Stimulated activated CD4-positive, alpha-beta T cell treated with anti-CD3 and anti-CD28 coated beads, Interleukin-12 subunit alpha, Interleukin-12 subunit beta, amount 100 ng/mL, for 4 hours (primary cell): ENCODE results near the gene RIN3.

Experiments
- DNase-seq: peaks from one replicate; pipeline ENCODE4 v3.0.0-alpha.2; 2020

RIN3 gene

DNA sequence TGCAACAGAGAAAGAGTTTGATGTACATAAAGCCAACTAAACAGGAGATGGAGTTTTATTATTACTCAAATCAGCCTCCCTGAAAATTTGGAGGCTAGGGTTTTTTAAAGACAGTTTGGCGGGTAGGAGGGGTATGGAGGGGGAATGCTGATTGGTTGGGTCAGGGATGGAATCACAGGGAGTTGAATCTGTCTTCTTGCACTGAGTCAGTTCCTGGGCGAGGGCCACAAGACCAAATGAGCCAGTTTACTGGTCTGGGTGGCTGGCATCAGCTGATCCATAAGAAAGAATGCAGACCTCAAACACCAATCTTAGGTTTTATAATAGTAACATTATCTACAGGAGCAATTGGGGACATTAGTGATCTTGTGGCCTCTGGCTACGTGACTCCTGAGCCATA is 64.9 kb downstream of the RIN3 start:
- no peak for DNase-seq

DNA sequence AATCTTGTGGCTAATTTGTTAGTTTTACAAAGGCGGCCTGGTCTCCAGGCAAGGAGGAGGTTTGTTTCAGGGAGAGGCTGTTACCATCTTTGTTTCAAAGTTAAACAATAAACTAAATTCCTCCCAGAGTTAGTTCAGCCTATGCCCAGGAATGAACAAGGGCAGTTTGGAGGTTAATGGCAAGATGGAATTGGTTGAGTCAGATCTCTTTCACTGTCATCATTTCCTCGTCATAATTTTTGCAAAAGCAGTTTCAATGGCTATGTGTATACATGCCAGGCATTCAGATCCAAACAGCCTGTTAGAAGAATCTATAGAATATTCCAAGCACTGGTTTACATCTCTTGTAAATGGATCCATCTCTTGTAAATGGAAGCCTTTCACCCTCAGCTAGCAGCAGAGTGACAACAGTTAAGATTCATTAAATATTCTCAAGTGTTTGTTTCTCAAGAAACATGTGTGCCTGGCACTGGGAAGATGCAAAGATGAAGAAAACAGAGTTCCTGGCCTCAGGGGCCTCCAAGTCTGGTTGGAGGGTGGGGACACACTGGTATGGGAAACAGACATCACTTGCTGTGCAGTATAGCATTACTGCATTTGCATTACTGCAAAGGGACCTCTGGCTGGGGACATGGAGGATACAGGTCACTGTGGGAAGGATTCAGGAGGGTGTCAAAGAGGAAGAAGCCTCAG is 65.8 kb downstream of the RIN3 start:
- no peak for DNase-seq

DNA sequence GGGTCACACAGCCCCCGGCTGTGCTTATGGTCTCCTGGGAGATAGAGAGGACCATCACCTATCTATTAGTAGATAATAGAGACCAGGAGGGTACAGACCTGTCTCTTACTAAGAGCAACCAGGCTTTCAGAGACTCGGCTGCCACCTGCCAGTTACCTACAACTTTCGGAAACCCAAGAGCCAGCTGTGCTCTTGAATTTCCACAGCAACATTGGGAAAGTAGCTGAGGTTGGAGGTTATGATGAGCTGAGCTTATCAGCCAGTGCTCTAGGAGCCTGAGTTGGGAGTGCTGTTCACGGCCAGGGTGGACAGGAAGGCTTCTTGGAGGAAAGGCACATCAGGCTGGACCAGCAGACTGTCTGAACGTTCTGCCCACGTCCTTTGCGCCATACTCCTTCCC is 67.6 kb downstream of the RIN3 start:
- DNase-seq, result no peak

DNA sequence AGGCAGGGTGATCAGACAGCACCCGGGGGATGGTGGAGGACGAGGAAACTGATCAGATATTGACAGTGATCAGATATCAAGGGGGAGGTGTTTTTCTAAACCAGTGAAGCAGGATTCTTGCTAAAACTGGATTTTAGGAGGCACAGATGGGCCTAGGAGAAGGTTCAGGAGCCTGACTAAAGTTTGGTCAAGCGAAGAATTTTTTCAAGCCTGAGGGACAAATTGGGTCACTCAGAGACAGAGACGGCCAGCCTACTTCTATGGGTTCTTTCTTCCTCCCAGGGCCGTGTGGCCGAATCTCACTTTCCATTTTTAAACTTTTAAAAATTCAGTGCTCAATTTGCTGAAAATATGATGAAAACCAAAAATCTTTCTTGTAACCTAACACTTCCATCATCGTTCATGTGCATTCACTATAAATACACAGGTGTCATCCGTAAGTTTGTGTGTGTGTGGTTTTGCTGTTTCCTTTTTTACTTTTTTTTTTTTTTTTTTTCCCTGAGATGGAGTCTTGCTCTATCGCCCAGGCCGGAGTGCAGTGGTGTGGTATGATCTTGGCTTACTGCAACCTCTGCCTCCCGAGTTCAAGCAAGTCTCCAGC is 68.5 kb downstream of the RIN3 start:
- no peak for DNase-seq

DNA sequence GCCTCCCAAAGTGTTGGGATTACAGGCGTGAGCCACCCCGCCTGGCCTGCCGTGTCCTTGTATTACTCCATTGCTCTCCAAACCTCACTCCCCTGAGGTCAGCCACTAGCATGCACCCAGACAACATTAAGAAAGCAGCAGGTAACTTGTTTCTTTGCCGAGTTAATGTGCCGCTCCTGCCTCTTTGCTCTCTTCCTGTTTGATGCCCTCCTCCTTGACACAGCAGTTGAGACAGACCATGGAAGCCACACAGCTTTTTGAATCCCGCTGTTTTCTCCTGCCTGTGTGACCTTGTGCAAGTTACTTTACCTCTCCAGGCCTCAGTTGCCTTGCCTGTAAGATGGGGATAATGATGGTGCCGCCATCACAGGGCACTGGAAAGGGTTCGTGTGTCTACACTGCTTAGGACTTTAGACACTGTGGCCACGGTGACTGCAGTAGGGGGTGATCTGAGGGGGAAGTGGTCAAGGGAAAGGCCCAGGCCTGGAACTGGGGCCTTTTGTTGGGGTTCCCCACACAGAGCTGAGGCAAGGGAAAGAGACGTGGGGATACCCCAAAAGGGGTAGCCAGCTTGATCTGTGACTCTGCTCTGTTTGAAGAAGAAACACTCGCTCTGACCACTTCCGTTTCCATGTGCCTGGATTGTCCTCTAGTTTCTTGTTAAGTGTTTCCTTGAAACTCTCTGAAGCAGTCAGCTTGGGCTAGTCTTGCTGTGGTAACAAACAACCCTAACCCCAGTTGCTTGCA is 69.3 kb downstream of the RIN3 start:
- DNase-seq, result no peak

DNA sequence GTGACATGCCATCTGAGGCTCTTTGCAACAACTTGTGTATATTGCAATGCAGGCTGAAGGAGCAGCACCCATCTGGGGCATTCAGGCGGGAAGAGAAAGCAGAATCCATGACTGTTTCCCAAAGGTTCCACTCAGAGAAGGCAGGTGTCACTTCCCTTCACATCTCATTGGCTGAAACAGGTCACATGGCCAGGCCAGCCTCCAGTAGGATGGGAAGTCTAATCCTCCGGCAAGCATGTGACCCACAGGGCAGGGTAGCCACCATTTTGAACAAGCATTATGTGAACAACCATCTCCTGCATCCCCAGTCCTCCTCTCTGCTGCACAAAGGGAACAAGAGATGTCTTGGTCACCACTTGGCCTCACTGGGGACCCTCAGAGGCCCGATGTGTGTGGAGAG is 70.6 kb downstream of the RIN3 start:
- DNase-seq, result no peak

DNA sequence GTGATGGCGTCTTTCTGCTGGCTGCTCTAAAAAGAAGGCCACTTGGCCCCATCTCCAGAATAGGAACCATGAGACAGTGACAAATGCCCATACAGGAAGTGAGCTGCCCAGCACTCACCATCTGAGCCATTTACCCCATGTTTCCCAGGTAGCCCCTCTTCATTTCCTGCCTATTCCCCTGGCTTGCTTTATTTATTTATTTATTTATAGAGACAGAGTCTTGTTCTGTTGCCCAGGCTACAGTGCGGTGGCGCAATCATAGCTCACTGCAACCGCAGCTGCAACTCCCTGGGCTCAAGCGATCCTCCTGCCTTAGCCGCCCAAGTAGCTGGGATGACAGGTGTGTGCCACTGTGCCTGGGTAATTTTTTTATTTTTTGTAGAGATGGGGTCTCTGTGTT is 71.2 kb downstream of the RIN3 start:
- DNase-seq, result no peak

DNA sequence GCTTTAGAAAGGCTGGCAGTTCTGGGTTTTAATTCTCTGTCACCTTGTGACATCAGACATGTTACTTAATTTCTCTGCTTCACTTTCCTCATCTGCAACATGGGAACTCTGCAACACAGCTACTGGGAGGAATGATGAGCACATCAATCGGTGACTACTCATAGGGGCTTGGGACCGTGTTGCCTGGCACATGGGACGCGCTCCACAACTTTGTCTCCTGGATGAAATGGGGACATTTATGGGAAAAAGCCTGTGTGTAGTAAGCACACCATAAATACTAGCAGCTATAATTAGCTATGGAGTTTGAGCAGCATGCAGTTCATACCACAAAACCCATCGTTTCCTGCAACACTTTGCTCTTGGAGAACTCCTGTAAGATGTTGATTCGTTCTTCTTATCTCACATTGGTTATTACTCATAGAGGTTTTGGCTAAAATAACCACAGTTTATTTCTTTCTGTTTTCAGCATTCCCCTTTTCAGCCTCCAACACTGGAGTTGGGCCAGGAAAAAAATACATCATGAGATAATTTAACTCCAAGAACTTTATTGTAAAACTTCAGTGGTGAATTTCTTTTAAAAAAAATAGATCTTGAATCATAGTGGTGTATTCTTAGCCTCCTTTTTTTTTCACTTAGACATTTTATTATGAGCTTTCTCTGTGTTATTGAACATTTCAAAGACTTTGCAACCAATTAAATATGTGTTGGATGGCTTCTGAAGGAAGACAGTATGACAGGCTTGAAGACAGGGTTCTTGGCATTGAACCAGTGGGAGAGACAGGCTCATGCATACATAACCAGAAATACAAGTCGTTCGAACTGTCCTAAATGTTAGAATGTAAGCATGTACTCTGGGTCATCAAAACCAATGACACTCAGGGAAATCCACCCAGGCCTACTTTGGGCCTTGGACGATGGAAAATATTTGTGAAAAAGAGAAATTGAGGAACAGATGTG is 72.7 kb downstream of the RIN3 start:
- no peak for DNase-seq

DNA sequence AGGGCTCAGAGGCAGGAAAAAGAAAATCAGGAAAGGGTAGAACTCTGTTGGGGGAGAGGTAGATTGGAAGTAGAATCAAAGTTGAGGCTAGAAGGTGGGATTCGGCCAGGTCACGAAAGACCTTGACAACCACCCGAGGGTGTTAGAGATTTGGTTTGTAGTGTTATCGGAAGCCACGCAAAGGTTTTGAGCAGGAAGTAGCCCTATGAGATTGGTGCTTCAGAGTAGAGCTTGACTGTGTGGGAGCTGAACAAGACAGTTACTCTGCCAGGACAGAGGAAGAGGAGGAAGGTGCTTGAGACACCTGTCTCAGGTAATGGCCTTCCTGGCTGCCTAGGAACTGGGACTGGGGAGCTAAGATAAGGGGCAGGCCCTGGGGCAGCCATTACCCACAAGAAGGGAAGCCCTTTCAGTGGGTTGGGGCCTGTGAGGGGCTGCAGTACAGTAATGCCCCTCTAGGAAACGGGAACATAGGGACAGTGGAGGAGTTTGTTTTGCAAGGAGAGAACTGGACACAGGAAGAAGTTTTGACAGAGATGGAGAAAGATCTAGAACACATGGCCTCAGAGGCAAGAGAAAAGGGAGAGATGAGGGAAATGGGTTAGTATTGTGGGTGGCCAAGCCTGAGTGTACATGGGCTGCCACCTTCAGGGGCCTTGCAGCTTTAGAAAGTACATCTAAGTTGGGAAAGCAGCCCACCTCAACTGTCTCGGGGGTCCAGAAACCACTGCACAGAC is 73.5 kb downstream of the RIN3 start:
- no peak for DNase-seq

DNA sequence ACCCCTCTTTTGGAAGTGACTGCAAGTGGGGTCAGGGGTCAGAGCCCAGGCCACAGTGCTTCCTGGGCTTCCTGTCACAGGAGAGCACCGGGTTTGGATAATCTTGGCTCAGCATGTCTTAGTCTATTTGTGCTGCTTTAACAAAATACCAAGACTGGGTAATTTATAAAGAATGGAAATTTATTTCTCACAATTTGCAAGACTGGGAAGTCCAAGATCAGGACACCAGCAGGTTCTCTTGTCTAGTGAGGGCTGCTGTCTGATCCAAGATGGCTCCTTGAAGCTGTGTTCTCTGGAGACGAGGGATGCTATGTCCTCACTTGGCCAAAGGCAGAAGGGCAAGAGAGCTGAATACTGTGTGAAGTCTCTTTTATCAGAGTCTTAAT is 74.1 kb downstream of the RIN3 start:
- no peak for DNase-seq

DNA sequence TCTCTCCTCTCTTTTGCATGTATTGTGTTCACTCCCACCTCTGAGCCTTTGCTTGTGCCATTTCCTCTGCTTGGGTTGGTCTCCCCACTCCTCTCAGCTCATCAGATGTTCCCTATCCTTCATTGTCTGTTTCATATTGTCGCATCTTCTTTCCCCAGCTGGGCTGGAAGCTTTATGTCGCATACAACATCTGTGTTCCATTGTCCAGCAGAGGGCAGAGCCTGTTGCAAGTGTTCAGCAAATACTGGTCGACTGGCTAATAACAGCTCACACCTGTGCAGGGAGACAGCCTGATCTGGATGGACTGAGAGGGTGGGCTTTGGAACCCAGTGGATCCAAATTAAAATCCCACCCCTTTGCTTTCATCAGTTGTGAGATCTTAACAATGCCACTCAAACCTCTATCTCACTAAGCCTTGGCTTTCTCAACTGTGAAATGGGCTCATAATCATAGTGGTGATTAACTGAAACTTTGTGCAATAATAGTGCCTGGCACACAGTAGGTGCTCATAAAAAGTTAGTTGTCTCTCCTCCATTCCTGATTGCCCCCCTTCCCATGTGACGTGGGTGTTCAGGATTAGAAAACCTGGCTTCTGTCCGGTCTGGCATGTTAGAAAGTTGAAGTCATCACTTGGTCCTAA is 75.8 kb downstream of the RIN3 start:
- DNase-seq, result no peak

DNA sequence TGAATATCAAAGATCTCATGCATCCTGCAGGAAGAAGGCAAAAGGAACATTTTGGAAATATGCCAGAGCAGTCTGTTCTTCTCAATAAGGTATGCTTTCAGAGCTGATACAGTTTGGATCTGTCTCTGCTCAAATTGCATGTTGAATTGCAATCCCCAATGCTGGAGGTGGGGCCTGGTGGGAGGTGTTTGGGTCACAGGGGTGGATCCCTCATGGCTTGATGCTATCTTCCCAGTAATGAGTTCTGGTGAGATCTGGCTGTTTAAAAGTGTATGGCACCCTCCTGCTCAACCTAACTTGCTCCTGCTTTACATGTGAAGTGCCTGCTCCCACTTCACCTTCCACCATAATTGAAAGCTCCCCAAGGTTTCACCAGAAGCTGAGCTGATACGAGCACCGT is 76.6 kb downstream of the RIN3 start:
- no peak for DNase-seq

DNA sequence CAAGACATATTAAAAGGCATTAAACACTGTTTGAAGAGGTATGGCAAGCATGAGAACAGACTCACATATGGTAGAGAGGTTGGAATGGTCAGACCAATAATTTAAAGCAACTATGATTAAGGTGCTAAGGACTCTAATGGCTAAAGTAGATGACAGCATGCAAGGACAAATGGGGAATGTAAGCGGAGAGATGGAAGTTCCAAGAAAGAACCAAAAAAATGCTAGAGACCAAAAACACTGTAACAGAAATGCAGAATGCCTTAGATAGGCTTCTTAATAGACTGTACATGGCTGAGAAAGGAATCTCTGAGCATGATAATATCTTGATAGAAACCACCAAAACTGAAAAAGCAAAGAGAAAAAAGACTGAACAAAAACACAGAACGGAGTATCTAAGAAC is 77.4 kb downstream of the RIN3 start:
- DNase-seq, result no peak

DNA sequence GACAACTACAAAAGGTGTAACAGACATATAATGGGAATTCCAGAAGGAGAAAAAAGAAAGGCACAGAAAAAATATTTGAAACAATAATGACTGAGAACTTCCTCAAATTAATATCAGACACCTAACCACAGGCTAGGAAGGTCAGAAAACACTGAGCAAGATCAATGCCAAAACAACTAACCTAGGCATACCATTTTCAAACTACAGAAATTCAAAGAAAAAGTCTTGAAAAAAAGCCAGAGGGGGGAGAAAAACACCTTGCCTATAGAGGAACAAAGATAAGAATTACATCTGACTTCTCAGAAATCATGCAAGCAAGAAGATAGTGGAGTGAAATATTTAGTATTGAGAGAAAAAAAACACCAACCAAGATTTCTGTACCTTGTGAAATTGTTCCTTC is 77.8 kb downstream of the RIN3 start:
- no peak for DNase-seq

DNA sequence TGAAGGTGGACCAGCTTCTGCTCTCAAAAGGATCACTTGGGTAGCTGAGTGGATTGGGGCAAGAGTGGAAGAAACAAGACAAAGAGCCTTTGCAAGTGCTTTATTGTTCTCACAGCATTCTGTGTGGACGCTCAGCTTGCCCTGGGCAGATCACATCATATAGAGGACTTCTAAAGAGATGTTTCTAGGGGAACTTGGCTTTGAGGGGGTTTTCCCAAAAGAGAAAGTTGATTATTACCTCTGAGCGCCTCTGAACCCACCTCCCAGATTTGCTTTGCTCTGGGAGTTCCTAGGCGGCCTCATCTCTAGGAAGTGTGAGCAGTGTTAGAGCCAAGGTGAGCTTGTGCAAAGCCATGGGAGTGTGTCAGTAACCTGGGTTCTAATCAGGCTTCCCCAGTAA is 81.7 kb downstream of the RIN3 start:
- no peak for DNase-seq

DNA sequence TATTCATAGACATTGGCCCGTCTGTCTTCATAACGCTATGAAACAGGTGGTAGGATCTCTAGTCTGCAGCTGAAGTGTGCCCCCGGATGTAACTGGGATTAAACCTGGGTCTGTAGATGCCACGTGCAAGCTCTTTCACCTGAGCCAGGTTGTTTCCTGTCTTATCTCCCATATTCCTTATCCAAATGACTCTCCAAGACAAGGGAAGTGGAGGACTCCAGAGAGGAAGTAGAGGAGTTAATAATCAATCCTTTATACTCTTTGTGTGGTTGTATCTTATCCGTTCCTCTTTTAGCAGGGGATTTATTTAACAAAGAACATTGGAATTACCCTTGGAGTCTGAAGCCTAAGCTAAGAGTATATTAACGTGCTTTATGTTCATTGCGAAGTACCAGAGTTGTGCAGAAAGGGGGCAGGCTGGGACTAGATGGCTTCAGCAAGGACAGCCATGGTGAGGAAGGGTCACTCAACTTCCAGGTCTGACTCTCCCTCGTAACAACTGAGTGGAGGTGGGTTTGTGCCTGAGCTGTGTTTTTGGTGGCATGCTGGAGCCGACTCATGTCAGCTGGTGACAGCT is 82.8 kb downstream of the RIN3 start:
- DNase-seq, result no peak

DNA sequence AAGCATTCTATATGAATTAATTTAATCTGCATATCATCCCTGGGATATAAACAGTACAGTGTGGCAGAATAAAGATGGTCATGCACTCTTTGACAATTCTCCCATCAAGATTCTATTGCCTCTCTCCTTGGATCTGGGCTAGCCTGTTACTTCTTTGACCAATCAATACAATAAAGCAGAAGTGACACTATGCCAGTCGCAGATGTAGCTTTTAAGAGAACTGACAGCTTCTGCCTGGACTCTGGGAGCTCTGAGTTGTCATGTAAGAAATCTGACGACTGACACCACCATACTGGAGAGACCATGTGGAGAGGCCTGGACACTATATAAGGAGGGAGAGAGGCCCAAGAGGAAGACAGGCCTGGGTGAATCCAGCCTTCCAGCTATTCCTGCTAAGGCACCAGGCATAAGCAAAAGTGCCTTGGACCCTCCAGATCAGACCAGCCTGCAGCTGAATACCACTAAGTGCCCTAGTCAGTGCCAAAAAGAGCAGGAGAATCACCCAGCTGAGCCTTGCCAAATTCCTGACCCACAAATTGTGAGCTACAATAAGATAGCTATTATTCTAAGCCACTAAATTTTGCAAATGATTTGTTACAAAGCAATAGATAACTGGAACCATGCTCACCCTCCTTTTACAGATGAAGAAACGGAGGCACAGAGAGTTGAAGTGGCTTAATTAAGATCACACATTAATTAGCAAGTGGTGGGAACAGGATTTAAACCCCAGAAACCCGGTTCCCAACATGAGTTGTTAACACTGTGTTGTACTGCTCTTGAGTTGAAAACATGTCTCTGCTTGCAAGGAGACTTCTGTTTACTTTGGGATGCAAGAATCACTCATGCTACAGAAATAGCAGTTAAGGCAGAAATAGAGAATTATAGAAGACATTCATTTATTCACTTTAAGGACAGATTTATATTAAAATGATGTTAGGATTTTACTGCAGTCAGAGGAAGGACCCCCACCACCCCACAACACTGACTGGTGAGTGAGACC is 84.6 kb downstream of the RIN3 start:
- DNase-seq, result no peak

DNA sequence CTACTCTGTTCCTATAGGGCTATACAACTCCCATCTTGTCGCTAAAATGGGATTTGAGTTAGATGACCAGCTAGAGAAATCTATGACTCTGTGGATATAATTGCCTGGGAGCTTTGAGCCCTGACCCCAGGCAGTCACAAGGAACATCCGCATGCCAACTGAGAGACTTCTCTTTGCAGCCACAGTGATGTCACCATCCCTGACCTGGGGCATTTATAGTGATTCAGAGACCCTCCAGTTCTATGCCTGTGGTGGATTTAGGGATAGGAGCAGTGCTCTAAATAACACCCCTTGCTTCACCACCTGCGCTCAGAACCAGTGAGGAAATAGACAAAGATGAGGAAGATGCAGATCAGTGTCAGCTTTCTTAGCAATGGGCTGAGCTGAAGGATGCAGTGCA is 86.2 kb downstream of the RIN3 start:
- no peak for DNase-seq

DNA sequence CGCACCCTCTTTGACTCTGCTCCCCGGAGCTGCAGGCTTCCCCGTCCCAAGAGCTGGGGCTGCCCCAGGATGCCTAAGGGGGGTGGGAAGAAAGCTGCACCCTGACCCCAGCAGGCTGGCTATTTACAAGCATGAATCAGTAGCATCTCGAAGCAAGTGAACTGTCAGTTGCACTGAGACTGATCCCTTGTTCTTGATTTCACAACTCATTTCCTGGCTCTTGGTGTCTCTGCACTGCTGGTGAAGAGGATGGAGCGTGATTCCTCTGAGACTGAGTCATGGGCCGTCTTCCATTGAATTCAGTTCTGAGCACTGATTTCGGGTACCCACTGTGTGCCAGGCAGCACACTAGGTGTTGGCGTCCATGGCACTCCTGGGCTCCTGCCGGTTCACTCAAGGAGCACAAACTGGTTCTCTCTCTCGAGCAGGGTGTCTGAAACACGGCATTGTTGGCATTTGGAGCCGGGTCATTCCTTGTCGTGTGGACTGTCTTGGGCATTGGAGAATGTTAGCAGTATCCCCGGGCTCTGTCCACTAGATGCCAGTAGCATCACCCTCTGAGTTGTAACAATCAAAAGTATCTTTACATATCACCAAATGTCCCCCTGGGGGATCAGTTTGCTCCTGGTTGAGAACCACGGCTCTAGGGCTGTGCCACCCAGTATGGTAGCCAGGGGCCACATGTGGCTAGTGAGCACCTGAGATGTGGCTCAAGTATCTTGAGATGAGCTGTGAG is 86.9 kb downstream of the RIN3 start:
- DNase-seq, result no peak
